Endothelial cell of umbilical vein (primary cell): ENCODE measurements around the gene COL1A1. TPM values are rescaled to one million over a fixed set of nuclear protein-coding genes. Genes with fewer than 3 reads are reported as not detected.

Source experiments
- BruUV-seq: library from RNA; stranded (reverse); fragments of 400-500 nt; replicated peaks from 2 replicates; lab custom pipeline; 2021; lab: Mats Ljungman, UMichigan
- CTCF ChIA-PET: fragments of 300-600, 350-600 bp; sonication (Branson Sonifier 250); formaldehyde crosslinking; loops from one replicate; lab custom pipeline; 2021; ENCODE audit warnings: antibody characterized with exemption, inconsistent platforms; lab: Charles Lee
- POLR2A ChIA-PET: fragments of 300-600, 350-600 bp; sonication (Branson Sonifier 250); formaldehyde crosslinking; loops from one replicate; lab custom pipeline; 2021; ENCODE audit warnings: antibody characterized with exemption, inconsistent platforms; lab: Charles Lee
- DNase-seq: peaks from one replicate; pipeline ENCODE4 v3.0.0-alpha.2; 2011; ENCODE audit warnings: low read depth, low spot score
- FAIRE-seq: peaks from 2 replicates; lab custom pipeline; 2011; peaks lifted over from hg19 to GRCh38; lab: Jason Lieb, UNC
- H2AFZ ChIP-seq: 2 replicates; pipeline ENCODE4 v1.6.0; 2012; ENCODE audit warnings: low read depth, low read length, control low read depth, inconsistent platforms
- H3K27ac ChIP-seq: 2 replicates; pipeline ENCODE4 v1.5.1; 2011; ENCODE audit warnings: low read depth, mild to moderate bottlenecking, control low read depth, low read length, moderate library complexity; ENCODE audit not compliant: insufficient read depth
- H3K27me3 ChIP-seq, 2 experiments: 2 replicates each; pipeline versions ENCODE4 v1.6.0 to v1.6.1; 2011; ENCODE audit warnings: low read length in 2 of 2, mixed read lengths in 1 of 2; ENCODE audit not compliant: control insufficient read depth in 2 of 2, insufficient read depth in 2 of 2
- H3K36me3 ChIP-seq, 2 experiments: 2 replicates in 1 of 2; 3 replicates in 1 of 2; pipeline ENCODE4 v1.5.1; 2011; ENCODE audit warnings: low read length in 2 of 2, mild to moderate bottlenecking in 1 of 2, moderate library complexity in 1 of 2; ENCODE audit not compliant: control insufficient read depth in 2 of 2, insufficient read depth in 2 of 2; ENCODE audit errors: extremely low read depth in 1 of 2
- H3K4me1 ChIP-seq: 3 replicates; pipeline ENCODE4 v1.5.1; 2011; ENCODE audit warnings: mild to moderate bottlenecking, low read length; ENCODE audit not compliant: control insufficient read depth, insufficient read depth; ENCODE audit errors: extremely low read depth
- H3K4me2 ChIP-seq: 2 replicates; pipeline ENCODE4 v1.6.1; 2011; ENCODE audit warnings: low read length, control low read depth, mixed read lengths; ENCODE audit not compliant: insufficient read depth
- H3K4me3 ChIP-seq, 3 experiments: fragments of 200-600 bp in 1 of 3; sonication (generic), shearing (Covaris generic) in 1 of 3; replicated peaks in 1 of 3; 2 replicates each; pipeline ENCODE4 v1.5.1; 2011 to 2016; ENCODE audit warnings: control low read depth in 3 of 3, low read length in 3 of 3, mild to moderate bottlenecking in 2 of 3, inconsistent platforms in 1 of 3, low read depth in 1 of 3, moderate library complexity in 1 of 3; ENCODE audit not compliant: insufficient read depth in 1 of 3
- H3K79me2 ChIP-seq: 2 replicates; pipeline ENCODE4 v1.6.0; 2012; ENCODE audit warnings: low read length, inconsistent platforms; ENCODE audit not compliant: control insufficient read depth, insufficient read depth
- H3K9ac ChIP-seq: replicated peaks from 2 replicates; pipeline ENCODE3; 2011; ENCODE audit warnings: low read length, control low read depth; ENCODE audit not compliant: insufficient read depth; ENCODE audit errors: extremely low read depth
- H3K9me1 ChIP-seq: replicated peaks from 3 replicates; pipeline ENCODE4 v1.6.0; 2011; ENCODE audit warnings: mild to moderate bottlenecking, low read length; ENCODE audit not compliant: control insufficient read depth, insufficient read depth; ENCODE audit errors: extremely low read depth
- H3K9me3 ChIP-seq: replicated peaks from 2 replicates; pipeline ENCODE4 v1.5.1; 2012; ENCODE audit warnings: low read length, inconsistent platforms; ENCODE audit not compliant: control insufficient read depth, insufficient read depth
- H4K20me1 ChIP-seq: replicated peaks from 2 replicates; pipeline ENCODE3; 2011; ENCODE audit warnings: mild to moderate bottlenecking, low read length; ENCODE audit not compliant: control insufficient read depth, insufficient read depth; ENCODE audit errors: extremely low read depth
- CTCF ChIP-seq, 2 donors: IDR thresholded peaks; 1 replicate in 1 of 2; 2 replicates in 1 of 2; pipeline ENCODE4 v1.5.1; 2011; ENCODE audit warnings: low read length in 2 of 2, mild to moderate bottlenecking in 2 of 2, moderate library complexity in 2 of 2, control low read depth in 1 of 2, inconsistent platforms in 1 of 2, low read depth in 1 of 2; ENCODE audit not compliant: insufficient read depth in 1 of 2; ENCODE audit errors: extremely low read depth in 1 of 2
- EZH2 ChIP-seq: IDR thresholded peaks from 2 replicates; pipeline ENCODE4 v1.6.1; 2012; ENCODE audit warnings: borderline replicate concordance, low read depth, mild to moderate bottlenecking, moderate library complexity, low read length, inconsistent platforms; ENCODE audit not compliant: severe bottlenecking
- FOS ChIP-seq: IDR thresholded peaks from 2 replicates; pipeline ENCODE4 v1.6.1; 2011; ENCODE audit warnings: mild to moderate bottlenecking, low read length, moderate library complexity, borderline replicate concordance; ENCODE audit not compliant: insufficient read depth
- GATA2 ChIP-seq: IDR thresholded peaks from 2 replicates; pipeline ENCODE4 v1.7.0; 2011; ENCODE audit warnings: low read depth, mild to moderate bottlenecking, moderate library complexity, mixed read lengths, low read length; ENCODE audit not compliant: insufficient read length, insufficient read depth
- JUN ChIP-seq: IDR thresholded peaks from 2 replicates; pipeline ENCODE4 v1.6.1; 2011; ENCODE audit warnings: borderline replicate concordance, low read depth; ENCODE audit not compliant: insufficient read length, insufficient read depth
- MAX ChIP-seq: IDR thresholded peaks from 2 replicates; pipeline ENCODE4 v1.6.1; 2011; ENCODE audit not compliant: insufficient read depth, insufficient read length
- MYC ChIP-seq: IDR thresholded peaks from one replicate; pipeline ENCODE4 v1.6.1; 2011; ENCODE audit warnings: mild to moderate bottlenecking, low read depth, low read length
- POLR2A ChIP-seq: IDR thresholded peaks from 2 replicates; pipeline ENCODE4 v1.6.1; 2012; ENCODE audit warnings: low read depth, mild to moderate bottlenecking, control low read depth, low read length
- POLR2AphosphoS5 ChIP-seq: IDR thresholded peaks from 2 replicates; pipeline ENCODE4 v1.6.1; 2012; ENCODE audit warnings: low read depth, mild to moderate bottlenecking, control low read depth, low read length, moderate library complexity; ENCODE audit not compliant: insufficient read depth
- dilution Hi-C: fragments of 300-500 bp; cut with MboI; formaldehyde crosslinking; loops from one replicate; pipeline ENCODE4 v1.15.0; 2019; ENCODE audit warnings: low sequenced_read_pairs; ENCODE audit not compliant: extremely low pct_ligation_motif_present
- intact Hi-C: fragments of 100-400 bp; cut with micrococcal nuclease; formaldehyde crosslinking; loops from one replicate; pipeline ENCODE4 v1.10.0; 2022
- polyA plus RNA-seq, 4 experiments: library from polyadenylated mRNA; depleted of rRNA in 3 of 4; stranded (reverse) in 3 of 4; unstranded in 1 of 4; fragments of >200 nt; gene quantifications; 2 replicates each; pipeline versions ENCODE4 v1.2.1 to v1.2.3, GENCODE V29; 2011 to 2012; ENCODE audit warnings: missing spikeins in 1 of 4
- total RNA-seq: library from RNA; stranded (reverse); gene quantifications from 2 replicates; pipeline ENCODE4 v1.2.3, GENCODE V29; 2021

COL1A1 gene
- total and polyA plus RNA-seq, 2 donors (not counting 3 experiments of a cell fraction or from before 2014, with no cell fraction given) = 0.07 TPM

- peak; percentile 81 for DNase-seq
- Histone ChIP-seq H3K4me2 (peak overlapping the region; percentile 79), H3K9ac (peak overlapping the region; percentile 60), H3K4me3 (peak overlapping the region in 2 of 3 experiments; percentile 16 to 43), H2AFZ (peak overlapping the region; percentile 79), H3K79me2 (peaks cover 36% of the 10 kb centered on the region), H3K36me3 (no peaks in the 10 kb centered on the region), H4K20me1 (no peaks in the 10 kb centered on the region), H3K27ac (peak overlapping the region; percentile 76), H3K27me3 (no peaks in the 10 kb centered on the region), H3K9me3 (no peaks in the 10 kb centered on the region), H3K9me1 (no peaks in the 10 kb centered on the region), H3K4me1 (peaks cover 27% of the 10 kb centered on the region)
- CTCF ChIA-PET = interaction anchor here (0.8 to 4.5 kb wide), 18 partner anchors 9 to 57 kb away, joined by 3 to 47 read pairs (median 6); partner anchors contain the start of genes COL1A1, PDK2, SAMD14 and SGCA
- no TSS peak for BruUV-seq
- peak; percentile 92 for FAIRE-seq
- dilution Hi-C loops = no loop called here
- POLR2A ChIA-PET = interaction anchor here (1.0 to 1.3 kb wide), 2 partner anchors 26 to 35 kb away, joined by 3 read pairs; no protein-coding TSS in a partner anchor
- TF ChIP-seq GATA2 (no peak), POLR2AphosphoS5 (peak; percentile 55), EZH2 (no peak), JUN (no peak), CTCF (IDR thresholded peaks at IDR 0.05; ENCODE audit: extremely low read depth in 1 of 2, insufficient read depth in 1 of 2, low read depth in 1 of 2, low read length in 2 of 2) (no peak), FOS (no peak), MAX (no peak), POLR2A (peak; percentile 36), MYC (no peak)
- intact Hi-C loops = loop anchor here (1.0 kb wide), 3 partner anchors 9 to 58 kb away; no protein-coding TSS in a partner anchor
These were observed 49.4 kb downstream of the COL1A1 start for GRCh38 chr17:50151937-50152547.
